GM11168 (cell line): Measurements from ENCODE around the gene YPEL4.

Experiments
- in situ Hi-C: fragments of 300-500 bp; cut with MboI; formaldehyde crosslinking; loops from one replicate; pipeline ENCODE4 v1.12.0; 2022; ENCODE audit warnings: low sequenced_read_pairs; ENCODE audit not compliant: unreplicated experiment

Gene YPEL4

GRCh38 chr11:57651408-57651807, 1.7 kb upstream of the YPEL4 start:
- in situ Hi-C loops, result no loop called here

GRCh38 chr11:57650739-57651090, 1.0 kb upstream of the YPEL4 start:
- in situ Hi-C loops, result no loop called here

- in situ Hi-C loops, result no loop called here
These were observed 644 bp downstream of the YPEL4 start for GRCh38 chr11:57648801-57649735.

- in situ Hi-C loops, result no loop called here
These were observed 1.5 kb downstream of the YPEL4 start for GRCh38 chr11:57647960-57648800.

- in situ Hi-C loops, result no loop called here
These were observed 2.3 kb downstream of the YPEL4 start for GRCh38 chr11:57647372-57647771.

- in situ Hi-C loops, result no loop called here
These were observed 2.9 kb downstream of the YPEL4 start for GRCh38 chr11:57646799-57647303.

- in situ Hi-C loops, result no loop called here
These were observed 3.4 kb downstream of the YPEL4 start for GRCh38 chr11:57646194-57646798.

GRCh38 chr11:57645689-57646085, 4.0 kb downstream of the YPEL4 start:
- in situ Hi-C loops, result no loop called here

GRCh38 chr11:57644748-57645688, 4.7 kb downstream of the YPEL4 start:
- in situ Hi-C loops, result no loop called here

- in situ Hi-C loops, result no loop called here
These were observed 5.9 kb downstream of the YPEL4 start for GRCh38 chr11:57643802-57644201.

GRCh38 chr11:57641011-57641807, 8.5 kb downstream of the YPEL4 start:
- in situ Hi-C loops, result no loop called here

GRCh38 chr11:57640068-57640800, 9.5 kb downstream of the YPEL4 start:
- in situ Hi-C loops, result no loop called here

GRCh38 chr11:57639321-57640067, 10.2 kb downstream of the YPEL4 start:
- in situ Hi-C loops, result loop anchor here (5.0 kb wide), 1 partner anchor 62 kb away; no protein-coding TSS in a partner anchor

GRCh38 chr11:57638811-57639320, 10.8 kb downstream of the YPEL4 start:
- in situ Hi-C loops, result loop anchor here (5.0 kb wide), 1 partner anchor 62 kb away; no protein-coding TSS in a partner anchor

GRCh38 chr11:57638005-57638781, 11.5 kb downstream of the YPEL4 start:
- in situ Hi-C loops, result loop anchor here (5.0 kb wide), 1 partner anchor 61 kb away; no protein-coding TSS in a partner anchor

- in situ Hi-C loops, result loop anchor here (5.0 kb wide), 1 partner anchor 60 kb away; no protein-coding TSS in a partner anchor
These were observed 12.1 kb downstream of the YPEL4 start for GRCh38 chr11:57637626-57638004.
